OCI-LY3 (cell line): ENCODE measurements around the gene MRPL20.

Experiments
- H2AFZ ChIP-seq: fragments of 200-600, 300-600 bp; shearing (Covaris generic); 2 replicates; pipeline ENCODE4 v1.6.0; 2014; ENCODE audit warnings: antibody characterized with exemption, low read depth, low read length
- H3K27ac ChIP-seq: fragments of 200-600, 300-600 bp; sonication (generic); 2 replicates; pipeline ENCODE4 v1.5.1; 2014; ENCODE audit warnings: mild to moderate bottlenecking, low read length, moderate library complexity, mixed read lengths
- H3K27me3 ChIP-seq: fragments of 200-600, 300-600 bp; sonication (generic); 2 replicates; pipeline ENCODE4 v1.6.1; 2014; ENCODE audit warnings: low read depth, low read length, mixed read lengths
- H3K36me3 ChIP-seq: fragments of 200-600, 300-600 bp; sonication (generic); replicated peaks from 2 replicates; pipeline ENCODE3; 2014; ENCODE audit warnings: low read depth, low read length, mixed read lengths
- H3K4me1 ChIP-seq: fragments of 300-600, 200-600 bp; sonication (generic); 2 replicates; pipeline ENCODE4 v1.6.1; 2014; ENCODE audit warnings: low read length, mixed read lengths
- H3K4me2 ChIP-seq: fragments of 200-600, 300-600 bp; sonication (generic); 2 replicates; pipeline ENCODE4 v1.6.1; 2014; ENCODE audit warnings: low read length, mixed read lengths
- H3K4me3 ChIP-seq: fragments of 300-600, 200-600 bp; sonication (generic); 2 replicates; pipeline ENCODE4 v1.5.1; 2014; ENCODE audit warnings: antibody characterized with exemption, mild to moderate bottlenecking, low read length, moderate library complexity
- H3K79me2 ChIP-seq: fragments of 300-600, 200-600 bp; shearing (Covaris generic); 2 replicates; pipeline ENCODE4 v1.6.1; 2014; ENCODE audit warnings: mild to moderate bottlenecking, low read length, mixed read lengths
- H3K9ac ChIP-seq: fragments of 300-600, 200-600 bp; shearing (Covaris generic); 2 replicates; pipeline ENCODE4 v1.6.0; 2014; ENCODE audit warnings: mild to moderate bottlenecking, low read length, moderate library complexity
- H3K9me3 ChIP-seq: fragments of 200-600, 300-600 bp; shearing (Covaris generic); 2 replicates; pipeline ENCODE4 v1.6.1; 2014; ENCODE audit warnings: low read length, mixed read lengths; ENCODE audit not compliant: insufficient read depth
- H4K20me1 ChIP-seq: fragments of 200-600, 300-600 bp; sonication (generic); 2 replicates; pipeline ENCODE4 v1.6.1; 2016; ENCODE audit warnings: low read length, mixed read lengths; ENCODE audit not compliant: insufficient read depth
- CTCF ChIP-seq: fragments of 200-600, 300-600 bp; sonication (generic); IDR thresholded peaks from 2 replicates; pipeline ENCODE4 v1.5.1; 2014; ENCODE audit warnings: antibody characterized with exemption, low read length, low read depth
- EZH2phosphoT487 ChIP-seq: fragments of 200-600 bp; shearing (Covaris generic); IDR thresholded peaks from 2 replicates; pipeline ENCODE4 v1.6.1; 2018; ENCODE audit warnings: antibody characterized with exemption, mixed run types, low read depth

Gene MRPL20

GRCh38 chr1:1356796-1357401 is 50.2 kb downstream of the MRPL20 start:
- H3K4me3 ChIP-seq, result no peak overlapping the region
- H2AFZ ChIP-seq, result no peak overlapping the region
- no peaks in the 10 kb centered on the region for H4K20me1 ChIP-seq
- TF ChIP-seq CTCF (no peak), EZH2phosphoT487 (no peak)
- no peaks in the 10 kb centered on the region for H3K9me3 ChIP-seq
- H3K27me3 ChIP-seq, result peaks cover 17% of the 10 kb centered on the region
- no peak overlapping the region for H3K4me2 ChIP-seq
- no peak overlapping the region for H3K9ac ChIP-seq
- no peaks in the 10 kb centered on the region for H3K79me2 ChIP-seq
- H3K4me1 ChIP-seq, result peaks cover 26% of the 10 kb centered on the region
- no peak overlapping the region for H3K27ac ChIP-seq
- no peaks in the 10 kb centered on the region for H3K36me3 ChIP-seq

- H3K27me3 ChIP-seq, result peaks cover 17% of the 10 kb centered on the region
- no peaks in the 10 kb centered on the region for H3K36me3 ChIP-seq
- TF ChIP-seq CTCF, result no peak
- no peak for TF ChIP-seq EZH2phosphoT487
- peaks cover 25% of the 10 kb centered on the region; the same call in 1 of the 2 replicates for H3K4me1 ChIP-seq
- no peak overlapping the region for H3K27ac ChIP-seq
- no peaks in the 10 kb centered on the region for H4K20me1 ChIP-seq
- H3K79me2 ChIP-seq, result no peaks in the 10 kb centered on the region
- no peak overlapping the region for H2AFZ ChIP-seq
- no peak overlapping the region for H3K9ac ChIP-seq
- H3K4me2 ChIP-seq, result no peak overlapping the region
- no peaks in the 10 kb centered on the region for H3K9me3 ChIP-seq
- no peak overlapping the region for H3K4me3 ChIP-seq
Measured at GRCh38 chr1:1356166-1356795, 50.8 kb downstream of the MRPL20 start.

- Histone ChIP-seq H3K27ac (no peak overlapping the region), H3K4me2 (no peak overlapping the region), H3K36me3 (no peaks in the 10 kb centered on the region), H3K79me2 (no peaks in the 10 kb centered on the region), H3K27me3 (peaks cover 17% of the 10 kb centered on the region), H3K4me3 (no peak overlapping the region), H2AFZ (no peak overlapping the region), H3K4me1 (peaks cover 25% of the 10 kb centered on the region; the same call in 1 of the 2 replicates), H3K9me3 (no peaks in the 10 kb centered on the region), H4K20me1 (no peaks in the 10 kb centered on the region), H3K9ac (no peak overlapping the region)
- TF ChIP-seq CTCF, result no peak
- TF ChIP-seq EZH2phosphoT487, result no peak
Measured at GRCh38 chr1:1355416-1355815, 51.7 kb downstream of the MRPL20 start.

GRCh38 chr1:1354271-1355247 is 52.5 kb downstream of the MRPL20 start:
- no peak overlapping the region for H3K27ac ChIP-seq
- H3K4me2 ChIP-seq, result no peak overlapping the region
- no peak overlapping the region for H3K9ac ChIP-seq
- H3K4me1 ChIP-seq, result peaks cover 25% of the 10 kb centered on the region; the same call in 1 of the 2 replicates
- no peaks in the 10 kb centered on the region for H3K36me3 ChIP-seq
- H3K79me2 ChIP-seq, result no peaks in the 10 kb centered on the region
- TF ChIP-seq CTCF (no peak), EZH2phosphoT487 (no peak)
- no peak overlapping the region for H2AFZ ChIP-seq
- H4K20me1 ChIP-seq, result no peaks in the 10 kb centered on the region
- H3K27me3 ChIP-seq, result peaks cover 17% of the 10 kb centered on the region
- no peaks in the 10 kb centered on the region for H3K9me3 ChIP-seq
- H3K4me3 ChIP-seq, result no peak overlapping the region
